ENCODE measurements around the gene THADA.
"Not testable (repeated sequence)": the region's sequence is repeated elsewhere in the genome, so short reads cannot be mapped to it uniquely, and the experiment has no call there.

The THADA gene

DNA sequence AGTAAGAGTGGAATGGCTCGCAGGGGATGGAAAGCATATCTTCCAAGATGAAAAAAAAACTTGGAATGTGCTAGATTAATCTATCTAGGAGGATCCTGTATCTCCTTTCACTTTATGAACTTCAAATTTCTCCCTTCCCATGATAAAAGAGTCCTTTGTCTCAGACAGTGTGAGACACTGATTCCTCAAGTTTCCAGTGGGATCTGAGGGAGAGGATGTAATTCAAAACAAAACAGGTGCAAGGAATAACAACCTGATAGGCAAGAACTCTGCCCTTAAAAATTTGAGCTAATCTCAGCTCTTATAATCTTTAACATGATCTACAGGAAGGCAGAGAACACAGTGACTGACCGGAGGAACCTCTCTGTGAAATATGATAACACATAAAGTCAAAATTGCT is 207.5 kb downstream of the THADA start:
- no peaks in the 10 kb centered on the region for H3K4me1 ChIP-seq (ENCODE audit: control insufficient read depth, low read length)
- no peak overlapping the region for H3K4me2 ChIP-seq (ENCODE audit: low read length)
- H3K9me3 ChIP-seq (ENCODE audit: control insufficient read depth, insufficient read depth, low read length), result no peaks in the 10 kb centered on the region
- H3K27ac ChIP-seq (ENCODE audit: low read depth, low read length), result no peak overlapping the region
- no peak overlapping the region for H3K4me3 ChIP-seq (ENCODE audit: low read length)
- H3F3A ChIP-seq (ENCODE audit: control insufficient read depth, insufficient read depth), result no peaks in the 10 kb centered on the region
- no peaks in the 10 kb centered on the region for H3K27me3 ChIP-seq (ENCODE audit: control insufficient read depth, low read length)
- no peaks in the 10 kb centered on the region for H3K36me3 ChIP-seq (ENCODE audit: control insufficient read depth, low read length)
- TF ChIP-seq EZH2phosphoT487 (IDR thresholded peaks at IDR 0.05; ENCODE audit: borderline replicate concordance, low read length), result no peak
- TF ChIP-seq, protein P1, sequence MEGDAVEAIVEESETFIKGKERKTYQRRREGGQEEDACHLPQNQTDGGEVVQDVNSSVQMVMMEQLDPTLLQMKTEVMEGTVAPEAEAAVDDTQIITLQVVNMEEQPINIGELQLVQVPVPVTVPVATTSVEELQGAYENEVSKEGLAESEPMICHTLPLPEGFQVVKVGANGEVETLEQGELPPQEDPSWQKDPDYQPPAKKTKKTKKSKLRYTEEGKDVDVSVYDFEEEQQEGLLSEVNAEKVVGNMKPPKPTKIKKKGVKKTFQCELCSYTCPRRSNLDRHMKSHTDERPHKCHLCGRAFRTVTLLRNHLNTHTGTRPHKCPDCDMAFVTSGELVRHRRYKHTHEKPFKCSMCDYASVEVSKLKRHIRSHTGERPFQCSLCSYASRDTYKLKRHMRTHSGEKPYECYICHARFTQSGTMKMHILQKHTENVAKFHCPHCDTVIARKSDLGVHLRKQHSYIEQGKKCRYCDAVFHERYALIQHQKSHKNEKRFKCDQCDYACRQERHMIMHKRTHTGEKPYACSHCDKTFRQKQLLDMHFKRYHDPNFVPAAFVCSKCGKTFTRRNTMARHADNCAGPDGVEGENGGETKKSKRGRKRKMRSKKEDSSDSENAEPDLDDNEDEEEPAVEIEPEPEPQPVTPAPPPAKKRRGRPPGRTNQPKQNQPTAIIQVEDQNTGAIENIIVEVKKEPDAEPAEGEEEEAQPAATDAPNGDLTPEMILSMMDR (IDR thresholded peaks at IDR 0.05; ENCODE audit: low read depth, low read length, poor library complexity, severe bottlenecking), result no peak
- H3K79me2 ChIP-seq (ENCODE audit: control insufficient read depth, low read length), result no peaks in the 10 kb centered on the region
- H4K20me1 ChIP-seq (ENCODE audit: control insufficient read depth, insufficient read depth, low read depth, low read length), result no peaks in the 10 kb centered on the region
- no peaks in the 10 kb centered on the region for H3K9me2 ChIP-seq (replicated peaks; ENCODE audit: control insufficient read depth, low read length)

- H3K4me2 ChIP-seq (ENCODE audit: low read length), result no peak overlapping the region
- H3K36me3 ChIP-seq (ENCODE audit: control insufficient read depth, low read length), result no peaks in the 10 kb centered on the region
- no peak overlapping the region for H3K27ac ChIP-seq (ENCODE audit: low read depth, low read length)
- H3K9me2 ChIP-seq (replicated peaks; ENCODE audit: control insufficient read depth, low read length), result no peaks in the 10 kb centered on the region
- no peak for TF ChIP-seq EZH2phosphoT487 (IDR thresholded peaks at IDR 0.05; ENCODE audit: borderline replicate concordance, low read length)
- TF ChIP-seq, protein P1 (IDR thresholded peaks at IDR 0.05; ENCODE audit: low read depth, low read length, poor library complexity, severe bottlenecking), result no peak
- no peaks in the 10 kb centered on the region for H3K79me2 ChIP-seq (ENCODE audit: control insufficient read depth, low read length)
- H3F3A ChIP-seq (ENCODE audit: control insufficient read depth, insufficient read depth), result no peaks in the 10 kb centered on the region
- H3K4me3 ChIP-seq (ENCODE audit: low read length), result no peak overlapping the region
- no peaks in the 10 kb centered on the region for H4K20me1 ChIP-seq (ENCODE audit: control insufficient read depth, insufficient read depth, low read depth, low read length)
- H3K4me1 ChIP-seq (ENCODE audit: control insufficient read depth, low read length), result no peaks in the 10 kb centered on the region
- no peaks in the 10 kb centered on the region for H3K27me3 ChIP-seq (ENCODE audit: control insufficient read depth, low read length)
- no peaks in the 10 kb centered on the region for H3K9me3 ChIP-seq (ENCODE audit: control insufficient read depth, insufficient read depth, low read length)
Observed at GRCh38 chr2:43387092-43388062, 208.5 kb downstream of the THADA start.

GRCh38 chr2:43386679-43387078 is 209.2 kb downstream of the THADA start:
- not testable (repeated sequence) for H3K4me1 ChIP-seq (ENCODE audit: control insufficient read depth, low read length); H3K9me2 ChIP-seq (replicated peaks; ENCODE audit: control insufficient read depth, low read length); H3K36me3 ChIP-seq (ENCODE audit: control insufficient read depth, low read length); H4K20me1 ChIP-seq (ENCODE audit: control insufficient read depth, insufficient read depth, low read depth, low read length); H3K4me2 ChIP-seq (ENCODE audit: low read length); H3K27ac ChIP-seq (ENCODE audit: low read depth, low read length); H3F3A ChIP-seq (ENCODE audit: control insufficient read depth, insufficient read depth); H3K79me2 ChIP-seq (ENCODE audit: control insufficient read depth, low read length); H3K4me3 ChIP-seq (ENCODE audit: low read length); H3K9me3 ChIP-seq (ENCODE audit: control insufficient read depth, insufficient read depth, low read length); H3K27me3 ChIP-seq (ENCODE audit: control insufficient read depth, low read length)

GRCh38 chr2:43384143-43384542 is 211.7 kb downstream of the THADA start:
- Histone ChIP-seq H3K4me3 (ENCODE audit: low read length) (no peak overlapping the region), H3K79me2 (ENCODE audit: control insufficient read depth, low read length) (no peaks in the 10 kb centered on the region), H3K9me2 (replicated peaks; ENCODE audit: control insufficient read depth, low read length) (no peaks in the 10 kb centered on the region), H4K20me1 (ENCODE audit: control insufficient read depth, insufficient read depth, low read depth, low read length) (no peaks in the 10 kb centered on the region), H3K9me3 (ENCODE audit: control insufficient read depth, insufficient read depth, low read length) (no peaks in the 10 kb centered on the region), H3K27me3 (ENCODE audit: control insufficient read depth, low read length) (no peaks in the 10 kb centered on the region), H3K27ac (ENCODE audit: low read depth, low read length) (no peak overlapping the region), H3K4me1 (ENCODE audit: control insufficient read depth, low read length) (no peaks in the 10 kb centered on the region), H3K4me2 (ENCODE audit: low read length) (no peak overlapping the region), H3F3A (ENCODE audit: control insufficient read depth, insufficient read depth) (no peaks in the 10 kb centered on the region), H3K36me3 (ENCODE audit: control insufficient read depth, low read length) (peaks cover 4% of the 10 kb centered on the region; the same call in 1 of the 2 replicates)
- TF ChIP-seq, protein P1 (IDR thresholded peaks at IDR 0.05; ENCODE audit: low read depth, low read length, poor library complexity, severe bottlenecking), result no peak
- no peak for TF ChIP-seq EZH2phosphoT487 (IDR thresholded peaks at IDR 0.05; ENCODE audit: borderline replicate concordance, low read length)

Measured in DOHH2 (cell line).